NCI-H2196 (cell line): ENCODE measurements around the gene BCL2L11.

Source experiments
- DNase-seq: peaks from one replicate; lab custom pipeline; 2025; ENCODE audit not compliant: unreplicated experiment; lab: John Stamatoyannopoulos, UW

The BCL2L11 gene

DNA sequence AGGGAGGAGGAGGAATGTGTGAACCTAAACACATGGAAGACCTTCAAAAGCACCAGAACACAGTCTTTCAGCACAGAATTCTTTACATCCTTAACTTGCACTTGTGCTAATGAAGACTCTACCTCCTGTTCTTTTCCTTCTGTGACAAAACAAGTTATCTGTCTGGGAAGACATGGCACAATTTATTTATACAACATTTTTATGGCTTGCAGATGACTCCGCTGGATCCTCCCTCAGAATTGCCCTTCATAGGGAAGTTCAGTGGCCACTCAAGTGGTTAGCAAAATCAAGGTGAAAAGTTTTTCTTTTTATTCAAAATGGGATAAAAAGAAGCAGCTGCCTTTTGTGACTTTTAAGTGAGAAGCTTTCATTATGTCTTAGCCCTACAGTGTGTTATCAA, 21.4 kb downstream of the BCL2L11 start:
- no peak for DNase-seq

DNA sequence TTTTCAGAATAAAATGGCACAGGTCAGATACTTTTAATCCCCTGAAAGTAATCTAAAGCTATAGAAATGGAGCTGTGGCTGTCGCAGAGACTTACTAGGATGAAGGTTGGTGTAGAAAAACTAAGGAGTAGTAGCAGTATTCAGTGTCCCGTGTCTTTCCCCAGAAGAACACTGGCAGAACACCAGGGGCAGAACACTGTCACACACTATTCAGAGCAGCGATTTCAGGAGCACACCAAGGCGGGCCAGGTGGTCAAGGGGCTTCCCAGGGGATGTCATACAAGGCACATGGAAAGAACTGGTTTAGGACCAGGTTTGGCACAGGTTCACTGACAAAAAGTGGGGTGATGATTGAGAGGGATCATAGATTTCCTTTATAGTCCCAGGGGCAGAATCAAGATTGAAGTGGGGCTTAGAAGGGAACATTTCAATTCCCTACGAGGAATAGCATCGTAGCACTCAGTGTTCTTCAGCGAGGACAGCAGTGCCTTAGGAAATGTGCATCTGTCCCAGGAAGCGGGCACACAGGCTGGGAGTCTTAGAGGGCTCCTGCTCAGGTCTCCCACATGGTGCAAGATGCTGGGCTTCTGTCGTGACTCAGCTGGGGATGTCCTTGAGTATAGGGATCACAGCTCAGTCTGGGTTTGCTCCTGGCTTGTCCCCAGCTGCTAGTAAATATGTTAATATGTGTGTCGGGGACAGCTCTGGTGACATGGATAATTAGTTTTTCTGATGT, 22.6 kb downstream of the BCL2L11 start:
- no peak for DNase-seq

DNA sequence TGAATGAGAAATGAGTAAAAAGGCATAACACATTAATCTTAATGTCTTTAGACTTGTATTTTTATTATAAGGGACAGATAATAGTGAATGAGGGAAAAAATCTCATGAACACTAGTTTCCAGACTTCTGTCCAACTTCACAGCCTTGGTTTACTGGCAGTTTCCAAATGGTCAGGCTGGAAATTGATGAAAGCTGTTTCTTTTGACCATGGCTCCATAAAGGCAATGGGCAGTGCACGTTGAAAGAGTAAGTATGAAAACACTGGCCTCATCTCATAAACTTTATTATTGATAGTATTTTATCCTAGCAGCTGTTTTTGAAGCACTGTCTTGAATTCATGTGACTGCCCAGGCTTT, 23.1 kb downstream of the BCL2L11 start:
- no peak for DNase-seq

DNA sequence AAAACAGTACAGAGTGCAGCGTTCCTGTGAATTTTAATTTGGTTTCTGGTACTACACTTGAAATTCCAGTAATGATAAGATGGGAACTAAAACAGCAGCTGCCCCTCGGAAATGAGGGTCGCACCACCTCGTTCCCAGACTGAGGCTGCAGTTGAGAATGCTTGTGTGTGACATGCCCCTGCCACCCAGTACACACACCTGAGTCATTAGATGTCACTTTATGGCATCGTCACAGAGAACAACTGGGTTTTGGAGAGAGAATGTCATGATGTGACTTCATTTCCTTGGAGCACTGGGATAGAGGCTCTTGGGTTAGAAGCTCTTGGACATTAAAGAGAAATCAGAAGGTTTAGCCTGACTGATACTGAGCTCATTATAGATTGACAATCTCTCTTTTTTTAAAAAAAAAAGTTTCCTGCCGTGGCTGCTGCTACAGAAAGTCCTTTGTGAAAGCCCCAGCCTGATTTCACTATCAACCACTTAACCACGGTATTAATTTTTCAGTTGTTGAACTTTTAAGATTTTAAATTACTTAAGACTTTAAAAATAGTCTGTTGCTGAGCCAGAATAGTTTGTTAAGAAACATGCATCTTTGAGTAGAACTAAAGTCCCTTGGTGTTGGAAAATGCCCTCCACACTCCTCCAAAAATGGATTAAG, 24.5 kb downstream of the BCL2L11 start:
- no peak for DNase-seq

DNA sequence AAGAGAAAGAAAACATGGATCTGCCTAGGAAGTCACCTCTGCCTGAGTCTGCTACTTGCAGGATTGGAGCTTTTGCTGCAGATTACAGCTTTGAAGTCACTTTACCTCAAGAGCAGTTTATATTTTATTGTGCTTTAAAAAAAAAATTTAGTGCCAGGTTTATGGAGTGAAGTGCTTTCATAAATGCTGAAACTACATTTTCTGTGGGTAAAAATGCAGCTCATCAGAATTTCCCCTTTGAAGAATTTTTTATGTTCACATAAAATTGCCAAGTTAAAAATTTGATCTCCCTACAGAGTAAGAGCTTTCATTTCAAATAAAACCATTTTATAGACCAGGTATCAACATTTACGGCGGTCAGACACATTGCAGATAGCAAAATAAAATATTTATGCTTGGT, 25.2 kb downstream of the BCL2L11 start:
- no peak for DNase-seq

DNA sequence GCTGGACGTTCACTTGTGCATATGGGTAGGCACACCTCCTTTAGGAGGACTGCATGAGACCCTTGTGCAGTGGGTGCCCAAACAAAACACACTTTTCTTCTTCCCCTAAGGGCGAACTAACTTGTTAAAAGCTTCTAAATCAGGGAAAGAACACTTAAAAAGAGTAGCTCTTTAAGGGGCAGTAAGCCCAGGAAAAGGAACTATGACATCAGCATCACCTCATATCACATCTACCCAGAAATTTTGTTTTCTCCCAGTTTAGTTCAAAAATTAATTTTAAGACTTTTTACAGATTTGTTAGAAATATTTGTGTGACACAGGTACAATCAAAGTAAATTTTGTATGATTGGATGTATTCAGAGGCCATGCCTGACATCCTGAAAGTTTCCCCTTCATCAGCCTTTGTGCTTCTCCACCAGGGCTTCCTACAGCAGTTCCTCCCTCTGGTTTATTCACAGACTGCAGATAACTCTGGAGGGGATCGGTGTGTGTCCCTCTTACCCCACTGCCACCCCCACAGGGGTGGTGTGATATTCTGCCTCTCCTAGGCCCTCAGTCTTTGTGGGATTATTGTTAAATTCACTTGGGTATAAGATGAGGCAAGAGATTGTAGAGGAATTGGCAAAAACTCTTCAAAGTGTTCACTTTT, 27.6 kb downstream of the BCL2L11 start:
- DNase-seq: no peak

DNA sequence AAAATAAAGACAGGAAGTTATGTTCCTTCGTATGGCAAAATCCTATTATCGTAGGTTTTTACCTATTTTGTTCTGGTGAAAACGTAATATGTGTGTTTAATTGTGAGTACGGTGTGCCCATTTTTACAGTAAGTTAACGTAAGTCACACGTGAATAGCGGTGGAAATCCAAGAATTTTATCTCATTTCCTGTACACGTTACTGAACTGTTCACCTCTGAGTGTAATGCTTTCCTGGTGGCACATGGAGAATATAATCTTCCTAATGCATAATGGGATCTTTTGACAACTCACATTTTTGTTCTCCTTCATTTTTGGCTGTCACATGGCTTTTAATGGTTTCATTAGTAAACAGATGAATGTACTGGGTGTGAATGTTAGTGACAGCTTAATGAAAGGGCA, 28.2 kb downstream of the BCL2L11 start:
- no peak for DNase-seq

DNA sequence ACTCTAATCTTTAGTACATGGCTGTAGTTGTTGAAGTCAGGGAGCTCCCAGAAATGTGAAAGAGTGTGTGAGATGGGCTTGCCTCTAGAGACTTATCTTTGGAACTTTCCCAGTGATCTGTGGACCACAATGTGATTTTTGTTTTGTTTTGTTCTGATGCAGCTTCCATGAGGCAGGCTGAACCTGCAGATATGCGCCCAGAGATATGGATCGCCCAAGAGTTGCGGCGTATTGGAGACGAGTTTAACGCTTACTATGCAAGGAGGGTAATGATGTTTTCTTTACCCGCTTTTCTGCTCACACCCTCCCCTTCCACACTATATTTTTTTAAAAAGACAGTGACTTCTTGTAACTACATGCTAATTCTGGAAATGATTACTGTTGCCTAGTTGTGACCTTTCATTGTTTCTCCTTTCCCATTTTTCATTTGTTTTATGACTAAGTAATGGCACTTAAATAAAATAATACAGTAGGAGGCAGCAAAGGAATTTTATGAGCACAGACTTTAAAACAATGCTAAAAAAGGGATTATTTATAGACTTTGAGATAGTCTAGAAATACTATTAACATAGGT, 29.3 kb downstream of the BCL2L11 start:
- no peak for DNase-seq

DNA sequence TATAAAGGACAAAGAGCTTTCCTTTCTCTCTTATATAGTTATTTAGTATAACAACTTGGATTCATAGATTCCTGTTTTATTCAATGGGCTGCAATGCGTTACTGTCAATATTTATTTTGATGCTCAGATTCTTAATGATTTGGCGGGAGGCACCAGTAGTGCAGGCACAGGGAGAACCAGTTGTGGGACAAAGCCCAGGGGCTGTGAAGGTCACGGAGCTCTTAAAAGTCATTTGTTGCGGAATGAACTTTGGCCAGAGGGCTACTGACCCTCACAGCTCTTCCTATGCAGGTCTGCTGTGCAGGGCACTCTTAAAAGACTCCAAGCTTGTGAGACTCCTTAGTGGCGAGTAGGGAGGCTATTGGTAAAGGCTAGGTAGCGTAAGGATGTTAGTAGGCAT, 34.0 kb downstream of the BCL2L11 start:
- no peak for DNase-seq

DNA sequence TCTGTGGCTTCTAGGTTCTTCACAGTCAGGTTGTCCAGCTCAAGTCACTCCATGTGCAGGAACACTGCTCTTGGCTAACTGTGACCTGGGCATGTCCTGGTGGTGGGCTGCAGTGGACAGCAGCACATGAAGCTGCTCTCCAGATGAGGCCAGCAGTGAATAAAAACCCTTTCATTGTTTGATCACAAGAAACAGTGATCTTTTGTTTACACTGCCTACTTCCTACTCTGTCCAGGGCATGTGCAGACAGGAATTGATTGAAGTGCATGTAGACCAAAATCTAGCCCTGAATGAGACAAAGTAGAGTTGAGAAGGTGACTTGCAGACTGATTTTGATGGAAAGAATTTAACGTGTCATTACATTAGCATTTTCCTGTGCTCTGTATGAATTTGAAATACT, 34.9 kb downstream of the BCL2L11 start:
- peak; percentile 36 for DNase-seq

DNA sequence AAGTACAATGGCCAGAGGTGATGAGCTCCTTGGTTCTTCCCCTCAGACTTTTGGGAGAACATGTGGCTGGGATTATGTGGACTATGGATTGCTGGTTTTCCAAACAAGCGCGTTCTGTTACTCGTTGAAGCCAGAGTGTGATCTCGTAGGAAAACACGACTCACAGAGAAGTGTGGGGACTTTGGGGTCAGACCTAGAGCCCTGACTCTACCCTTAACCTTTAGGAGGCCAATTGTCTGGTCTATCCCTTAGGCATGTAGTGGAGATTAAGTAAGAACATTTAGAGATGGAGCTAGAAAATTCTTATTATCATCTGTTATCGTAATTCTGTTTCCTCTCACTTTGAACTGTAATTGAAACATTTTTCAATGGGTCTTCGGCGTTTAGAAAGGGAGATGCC, 35.8 kb downstream of the BCL2L11 start:
- DNase-seq: no peak

DNA sequence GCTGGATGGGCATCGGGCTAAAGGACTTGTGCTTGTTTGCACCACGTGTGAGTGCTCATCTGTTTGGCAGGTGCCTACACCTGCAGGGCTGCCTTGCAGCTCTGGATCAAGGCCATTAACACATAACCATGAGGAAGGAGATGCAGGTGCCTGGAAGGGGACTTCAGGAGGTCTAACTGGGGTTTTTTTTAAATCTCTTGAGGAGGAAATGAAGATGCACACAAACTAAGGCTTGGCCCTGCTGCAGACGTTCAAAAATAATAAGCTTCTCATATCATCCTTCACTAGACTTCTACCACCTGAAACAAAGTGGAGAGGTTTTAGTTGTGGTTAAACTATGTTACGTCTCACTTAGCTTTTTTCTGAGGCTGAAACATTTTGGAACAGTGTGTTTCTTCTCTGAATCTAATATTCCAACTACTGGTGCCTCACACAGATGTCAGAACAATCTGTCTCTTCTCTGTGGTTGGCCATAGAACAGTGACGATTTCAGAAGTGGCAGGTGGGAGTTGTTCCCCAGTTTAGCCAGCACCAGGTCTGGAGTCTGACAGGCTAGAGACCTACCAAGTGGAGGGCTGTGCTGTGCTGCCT, 36.5 kb downstream of the BCL2L11 start:
- DNase-seq: peak; percentile 49

DNA sequence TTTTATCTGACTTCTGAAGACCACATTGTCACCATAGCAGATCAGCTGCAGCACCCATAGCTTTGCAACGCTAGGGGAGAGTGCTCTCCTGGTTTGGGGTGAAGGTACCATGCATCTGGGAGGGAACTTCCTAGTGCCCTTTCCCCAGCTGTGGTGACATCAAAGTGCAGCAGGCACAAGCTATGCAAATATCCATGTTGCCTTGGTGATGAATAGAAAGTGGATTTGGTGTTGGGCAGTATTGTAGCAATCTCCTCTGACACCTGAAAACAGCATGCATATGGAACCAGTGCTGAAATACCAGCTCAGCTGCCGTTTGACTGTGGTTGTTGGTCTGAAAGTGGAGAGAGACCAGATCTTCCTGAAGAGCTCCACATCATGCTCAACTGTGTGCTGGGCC, 37.1 kb downstream of the BCL2L11 start:
- peak; percentile 19 for DNase-seq

DNA sequence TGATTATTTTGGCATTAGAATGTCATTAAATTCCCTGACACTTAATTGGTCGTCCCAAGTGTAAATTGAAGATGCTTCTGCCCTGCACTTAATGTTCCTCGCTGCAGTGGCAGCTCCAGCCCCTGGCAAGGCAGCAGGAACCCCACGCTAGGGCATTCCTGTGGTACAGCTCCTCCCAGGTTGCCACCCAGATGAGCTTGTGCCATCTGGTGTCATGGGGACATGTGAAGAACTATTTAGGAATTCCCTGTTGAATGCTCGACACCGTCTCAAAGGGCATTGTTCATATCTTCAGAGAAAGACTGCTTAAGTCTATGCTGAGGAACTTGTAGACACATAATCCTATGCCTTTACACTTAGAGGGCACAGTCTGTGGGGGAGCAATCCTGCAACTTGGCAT, 38.9 kb downstream of the BCL2L11 start:
- no peak for DNase-seq

DNA sequence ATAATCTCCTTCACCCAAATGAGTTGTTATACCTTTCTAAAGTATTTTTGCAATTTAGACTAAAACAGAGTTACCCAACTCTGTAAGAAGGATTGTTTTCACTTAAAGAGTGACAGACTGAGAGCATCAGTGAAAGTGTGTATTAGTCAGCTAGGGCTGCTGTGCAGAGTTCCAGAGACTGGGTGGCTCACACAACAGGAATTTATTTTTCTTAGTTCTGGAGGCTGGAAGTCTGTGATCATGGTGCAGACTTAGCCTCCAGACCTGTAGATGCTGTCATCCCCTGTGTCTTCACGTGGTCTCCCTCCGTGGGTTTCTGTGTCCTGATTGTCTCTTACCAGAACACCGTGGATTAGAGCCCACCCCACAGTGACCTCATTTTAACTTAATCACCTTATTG, 40.0 kb downstream of the BCL2L11 start:
- DNase-seq: no peak

DNA sequence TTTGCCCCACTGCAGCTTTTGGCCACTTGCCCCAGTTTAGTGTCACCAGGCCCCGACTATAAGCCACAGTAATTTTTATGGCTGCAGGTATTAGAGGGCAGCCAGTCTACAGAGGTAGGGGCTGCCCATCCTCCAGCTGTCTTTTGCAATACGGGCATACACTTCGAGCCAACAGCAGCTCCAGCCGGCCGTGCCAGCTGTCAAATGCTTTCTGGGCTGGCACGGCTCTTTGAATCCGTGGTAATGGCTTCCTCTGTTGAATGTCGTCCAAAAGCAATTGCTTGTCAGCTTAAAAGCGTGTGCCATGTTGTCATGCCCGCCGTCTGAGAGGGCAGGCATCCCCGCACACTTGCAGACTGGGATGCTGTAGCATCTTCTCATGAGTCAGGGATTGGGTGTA, 41.3 kb downstream of the BCL2L11 start:
- DNase-seq: peak; percentile 83

DNA sequence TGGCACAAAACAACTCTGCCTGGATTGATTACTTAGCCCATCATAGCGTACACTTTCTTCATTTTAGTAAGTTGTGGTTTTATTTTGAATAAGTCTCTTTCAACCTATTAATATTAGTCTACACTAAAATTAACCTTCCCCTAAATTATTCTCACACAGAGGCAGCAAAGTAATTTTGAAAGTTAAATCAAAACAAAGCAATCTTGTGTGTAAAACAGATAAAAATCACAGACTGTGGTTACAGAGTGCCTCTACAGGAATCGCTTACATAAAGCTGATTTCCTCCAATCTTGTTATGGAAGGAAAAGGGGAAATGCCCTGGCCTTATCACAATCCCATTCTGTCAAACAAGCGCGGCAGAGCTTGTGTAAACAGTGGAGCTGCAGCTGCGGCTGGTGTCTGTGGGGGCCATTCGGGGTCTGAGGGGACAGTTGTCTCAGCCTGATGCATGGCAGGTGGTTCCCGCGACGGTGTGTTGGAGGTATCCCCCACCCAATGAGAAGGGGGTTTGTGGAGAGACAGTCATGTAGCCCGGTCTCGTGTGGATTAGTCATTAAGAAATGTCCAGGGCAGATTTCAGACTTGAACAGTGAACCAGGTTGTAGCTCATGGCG, 42.1 kb downstream of the BCL2L11 start:
- DNase-seq: no peak

DNA sequence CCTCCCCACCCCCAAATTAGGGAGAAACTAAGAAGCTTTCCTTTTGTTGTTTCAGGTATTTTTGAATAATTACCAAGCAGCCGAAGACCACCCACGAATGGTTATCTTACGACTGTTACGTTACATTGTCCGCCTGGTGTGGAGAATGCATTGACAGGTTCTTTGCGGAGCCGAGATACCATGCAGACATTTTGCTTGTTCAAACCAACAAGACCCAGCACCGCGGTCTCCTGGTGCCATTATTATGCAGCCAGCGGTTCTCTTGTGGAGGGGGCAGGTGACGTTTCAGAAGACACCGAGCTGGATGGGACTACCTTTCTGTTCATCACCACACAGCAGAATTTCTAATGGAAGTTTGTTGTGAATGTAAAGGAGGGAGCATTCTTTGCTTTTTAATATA, 43.4 kb downstream of the BCL2L11 start:
- no peak for DNase-seq

DNA sequence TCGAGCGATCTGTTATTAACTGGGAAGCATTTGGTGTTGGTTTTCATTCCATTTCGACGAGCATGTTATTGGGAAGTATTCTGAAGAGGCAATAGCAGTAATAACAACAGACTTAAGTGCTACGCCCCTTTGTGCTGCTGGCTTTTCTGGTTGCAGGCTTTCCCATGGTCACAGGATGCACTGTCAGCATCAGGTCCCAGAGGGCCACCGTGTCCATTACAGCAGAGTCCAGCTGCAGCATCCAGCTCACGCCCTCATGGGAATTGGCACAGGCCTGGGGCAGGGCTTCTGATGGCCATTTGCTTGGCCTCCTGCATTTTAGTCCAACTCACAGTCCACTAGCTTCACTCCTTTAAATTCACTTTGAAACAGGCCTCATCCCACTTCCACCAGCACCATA, 44.4 kb downstream of the BCL2L11 start:
- DNase-seq: no peak

DNA sequence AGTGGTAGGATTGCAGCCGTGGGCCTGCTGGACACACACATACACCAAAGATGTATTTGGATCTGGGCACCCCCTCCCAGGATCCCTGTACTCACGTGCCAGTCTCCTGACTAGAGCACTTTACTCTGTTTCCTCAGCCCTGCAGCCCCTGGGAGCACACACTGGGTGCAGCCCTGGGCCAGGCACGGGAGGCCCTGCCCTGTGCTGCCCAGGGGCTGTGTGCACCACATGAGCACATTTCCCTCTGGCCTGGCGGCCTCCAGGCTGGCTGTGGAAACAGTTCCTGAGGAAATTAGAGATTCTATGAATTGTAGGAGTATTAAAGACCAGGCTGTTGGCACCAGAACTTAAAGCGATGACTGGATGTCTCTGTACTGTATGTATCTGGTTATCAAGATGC, 45.4 kb downstream of the BCL2L11 start:
- no peak for DNase-seq

DNA sequence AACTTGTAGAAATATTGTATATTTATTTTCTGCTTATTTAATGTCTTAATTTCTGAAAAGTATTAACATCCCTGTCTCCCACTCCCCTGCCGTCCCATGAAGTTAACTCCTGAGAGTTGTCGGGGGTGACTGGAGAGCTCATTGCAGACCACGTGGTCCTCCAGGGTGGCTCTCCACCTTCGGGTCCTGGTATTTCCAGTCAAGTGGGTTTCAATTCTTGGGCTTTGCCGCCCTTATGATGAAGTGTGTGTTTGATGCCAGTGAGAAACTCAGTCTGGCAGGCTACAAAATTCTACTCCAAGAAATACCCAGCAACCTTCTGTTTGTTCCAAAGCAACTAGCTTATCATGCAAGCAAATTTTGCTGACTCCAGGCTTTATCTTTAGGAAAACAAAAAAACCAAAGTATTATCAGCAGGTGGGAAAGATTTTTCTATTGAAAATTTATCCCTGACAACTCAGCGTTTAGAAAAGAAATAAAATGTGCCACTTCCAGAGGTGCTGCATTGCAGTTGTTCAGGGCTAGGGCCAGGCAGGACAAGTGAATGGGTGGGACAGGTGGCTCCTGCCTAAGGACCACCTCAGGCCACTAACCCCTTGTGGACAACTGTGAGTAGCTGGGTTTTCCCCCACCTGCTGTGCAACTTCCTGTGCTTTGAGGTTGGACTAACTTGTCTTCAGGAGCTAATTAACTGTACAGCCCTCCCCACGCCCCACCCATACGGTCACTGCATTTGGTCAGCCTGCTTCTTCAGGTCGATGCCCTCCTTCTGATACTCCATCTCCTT, 46.6 kb downstream of the BCL2L11 start:
- DNase-seq: no peak
